ENCODE measurements around the gene PER1. TPM values are rescaled to one million over a fixed set of nuclear protein-coding genes. Genes with fewer than 3 reads are reported as not detected.
A peak's percentile ranks its signal among the peaks of the same experiment; 100 is the strongest.

Gene PER1
- total RNA-seq, 2 donors from 2014 or later, result 19.7 to 43.6 TPM

DNA sequence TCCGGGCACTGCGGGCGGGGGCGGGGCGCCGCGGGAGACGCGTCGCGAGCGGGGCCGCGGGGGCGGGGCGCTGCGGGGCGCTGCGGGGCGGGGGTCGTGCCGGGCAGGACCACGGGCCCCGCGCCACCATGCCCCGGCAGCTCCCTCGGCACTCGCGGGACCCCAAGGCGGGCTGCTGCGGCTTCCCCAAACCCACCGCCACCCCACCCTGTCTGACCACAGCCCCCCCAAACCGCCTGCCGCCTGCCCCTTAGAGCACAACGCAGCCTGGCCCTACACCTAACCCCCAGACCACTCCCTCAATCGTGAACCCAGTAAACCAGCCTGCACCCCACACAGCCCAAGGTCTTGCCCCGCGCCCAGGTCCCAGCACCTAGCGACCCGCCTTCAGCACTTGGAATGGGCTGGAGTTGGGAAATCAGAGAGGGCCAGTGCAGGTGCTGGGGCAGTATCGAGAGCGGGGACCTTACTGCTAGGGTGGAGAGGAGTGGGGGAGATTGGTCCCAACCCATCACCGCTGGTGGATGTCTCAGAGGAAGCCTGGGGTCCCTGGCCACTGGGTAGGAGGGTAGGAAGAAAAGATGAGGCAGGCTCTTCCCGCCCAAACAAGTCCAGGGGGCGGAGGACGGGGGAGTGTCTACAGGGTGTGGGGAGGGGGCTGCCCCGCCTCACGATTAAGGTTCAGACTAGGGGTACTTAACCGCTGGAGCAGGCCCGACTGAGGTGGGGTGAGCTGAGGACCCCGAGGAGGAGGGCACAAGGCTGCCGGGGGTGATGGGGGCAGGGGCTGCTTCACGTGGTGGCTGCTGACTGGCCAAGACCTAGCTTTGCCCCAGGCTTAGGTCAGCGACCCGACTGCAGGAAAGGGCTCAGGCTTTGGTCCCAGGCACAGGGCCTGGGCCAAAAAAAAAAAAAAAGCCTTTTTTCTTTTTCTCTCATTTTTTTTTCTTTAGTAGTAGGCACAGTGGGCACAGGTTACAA lies 11.1 kb upstream of the PER1 start:
- peak; percentile 44 for DNase-seq
- peaks cover 22% of the 10 kb centered on the region for H3K4me1 ChIP-seq
- H3K27me3 ChIP-seq, result no peaks in the 10 kb centered on the region
- peak overlapping the region; percentile 98 for H3K27ac ChIP-seq
- no peaks in the 10 kb centered on the region for H3K36me3 ChIP-seq
- H3K9me3 ChIP-seq, result no peaks in the 10 kb centered on the region
- H3K4me3 ChIP-seq, result peak overlapping the region; percentile 96
- intact Hi-C loops (cut with DNase I), result no loop called here
- TF ChIP-seq, protein P1, sequence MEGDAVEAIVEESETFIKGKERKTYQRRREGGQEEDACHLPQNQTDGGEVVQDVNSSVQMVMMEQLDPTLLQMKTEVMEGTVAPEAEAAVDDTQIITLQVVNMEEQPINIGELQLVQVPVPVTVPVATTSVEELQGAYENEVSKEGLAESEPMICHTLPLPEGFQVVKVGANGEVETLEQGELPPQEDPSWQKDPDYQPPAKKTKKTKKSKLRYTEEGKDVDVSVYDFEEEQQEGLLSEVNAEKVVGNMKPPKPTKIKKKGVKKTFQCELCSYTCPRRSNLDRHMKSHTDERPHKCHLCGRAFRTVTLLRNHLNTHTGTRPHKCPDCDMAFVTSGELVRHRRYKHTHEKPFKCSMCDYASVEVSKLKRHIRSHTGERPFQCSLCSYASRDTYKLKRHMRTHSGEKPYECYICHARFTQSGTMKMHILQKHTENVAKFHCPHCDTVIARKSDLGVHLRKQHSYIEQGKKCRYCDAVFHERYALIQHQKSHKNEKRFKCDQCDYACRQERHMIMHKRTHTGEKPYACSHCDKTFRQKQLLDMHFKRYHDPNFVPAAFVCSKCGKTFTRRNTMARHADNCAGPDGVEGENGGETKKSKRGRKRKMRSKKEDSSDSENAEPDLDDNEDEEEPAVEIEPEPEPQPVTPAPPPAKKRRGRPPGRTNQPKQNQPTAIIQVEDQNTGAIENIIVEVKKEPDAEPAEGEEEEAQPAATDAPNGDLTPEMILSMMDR (IDR thresholded peaks at IDR 0.05), result no peak
- peak overlapping the region; percentile 88 to 100 for H3K9ac ChIP-seq (ENCODE audit: low read depth in 2 of 2, low read length in 2 of 2)

GRCh38 chr17:8162233-8162996 lies 10.2 kb upstream of the PER1 start, which contains the start of gene VAMP2:
TSS of gene VAMP2 (minus strand) at chr17:8162948. CDS start at chr17:8162879, 69 bp downstream.
- Histone ChIP-seq H3K9me3 (no peaks in the 10 kb centered on the region), H3K27me3 (no peaks in the 10 kb centered on the region), H3K36me3 (no peaks in the 10 kb centered on the region), H3K4me3 (peak within 1 kb of the TSS; percentile 96), H3K9ac (ENCODE audit: low read depth in 2 of 2, low read length in 2 of 2) (peak within 1 kb of the TSS; percentile 98 to 100), H3K4me1 (peaks cover 22% of the 10 kb centered on the region), H3K27ac (peak within 1 kb of the TSS; percentile 98)
- intact Hi-C loops (cut with DNase I), result no loop called here
- TF ChIP-seq, protein P1 (IDR thresholded peaks at IDR 0.05), result no peak
- peak; percentile 78 for DNase-seq

DNA sequence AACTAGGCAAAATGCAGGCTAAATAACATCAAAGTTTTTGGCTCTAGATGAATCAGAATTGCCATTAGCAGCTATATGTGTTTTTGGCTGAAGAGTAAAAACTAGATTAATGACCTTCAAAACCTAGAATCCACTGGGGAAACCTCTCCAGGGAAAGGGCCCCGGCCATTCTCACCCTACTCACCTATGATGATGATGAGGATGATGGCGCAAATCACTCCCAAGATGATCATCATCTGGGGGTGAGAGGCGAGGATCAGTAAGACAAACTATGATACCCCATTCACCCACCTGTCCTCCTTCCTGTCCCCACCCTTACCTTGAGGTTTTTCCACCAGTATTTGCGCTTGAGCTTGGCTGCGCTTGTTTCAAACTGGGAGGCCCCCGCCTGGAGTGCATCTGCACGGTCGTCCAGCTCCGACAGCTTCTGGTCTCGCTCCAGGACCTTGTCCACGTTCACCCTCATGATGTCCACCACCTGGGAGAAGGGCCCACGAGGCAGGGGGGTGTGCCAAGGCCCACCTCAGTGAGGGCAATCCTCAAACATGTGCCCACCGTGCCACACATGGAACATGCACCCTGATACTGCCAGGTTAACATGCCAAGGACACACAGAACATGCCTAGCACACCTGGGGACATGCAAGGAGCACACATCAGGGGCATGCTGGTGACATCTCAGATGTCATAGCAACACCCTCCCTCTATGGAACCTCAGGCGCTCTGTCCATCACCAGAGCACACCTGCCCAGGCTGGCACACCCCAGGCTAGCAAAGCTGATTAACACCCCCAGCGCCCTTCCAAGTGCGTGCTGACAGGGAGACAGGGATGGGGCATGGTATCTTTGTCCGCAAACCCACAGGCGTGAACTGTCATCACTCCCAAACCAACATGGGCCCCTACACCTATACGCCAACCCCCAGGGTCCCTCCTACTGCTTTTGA lies 9.4 kb upstream of the PER1 start:
- peak overlapping the region; percentile 98 to 100 for H3K9ac ChIP-seq (ENCODE audit: low read depth in 2 of 2, low read length in 2 of 2)
- no peaks in the 10 kb centered on the region for H3K27me3 ChIP-seq
- intact Hi-C loops (cut with DNase I), result no loop called here
- no peaks in the 10 kb centered on the region for H3K36me3 ChIP-seq
- TF ChIP-seq, protein P1 (IDR thresholded peaks at IDR 0.05), result no peak
- DNase-seq, result no peak
- H3K4me3 ChIP-seq, result peak overlapping the region; percentile 96
- peak overlapping the region; percentile 98 for H3K27ac ChIP-seq
- no peaks in the 10 kb centered on the region for H3K9me3 ChIP-seq
- peaks cover 22% of the 10 kb centered on the region for H3K4me1 ChIP-seq

- Histone ChIP-seq H3K9me3 (no peaks in the 10 kb centered on the region), H3K9ac (ENCODE audit: low read depth in 2 of 2, low read length in 2 of 2) (peak overlapping the region; percentile 53 to 98), H3K27me3 (no peaks in the 10 kb centered on the region), H3K4me1 (peaks cover 22% of the 10 kb centered on the region), H3K4me3 (no peak overlapping the region), H3K27ac (peak overlapping the region; percentile 98), H3K36me3 (no peaks in the 10 kb centered on the region)
- no peak for DNase-seq
- intact Hi-C loops (cut with DNase I), result no loop called here
- TF ChIP-seq, protein P1 (IDR thresholded peaks at IDR 0.05), result no peak
Observed at GRCh38 chr17:8160741-8161221, 8.6 kb upstream of the PER1 start.

All from colonic mucosa (tissue), 4 donors.